WTC11 (cell line): ENCODE measurements around the gene BACH2. TPM values are rescaled to one million over a fixed set of nuclear protein-coding genes. Genes with fewer than 3 reads are reported as not detected.

Experiments
- ATAC-seq: fragments of 200-7000 bp; cut with Tn5 transposase; 2 replicates; pipeline ENCODE4 v1.10.0; 2021; ENCODE audit warnings: mild to moderate bottlenecking, moderate library complexity
- CTCF ChIA-PET: fragments of 300-600 bp; sonication (Branson Sonifier 250); formaldehyde crosslinking; loops from one replicate; lab custom pipeline; 2021; ENCODE audit warnings: antibody characterized with exemption; lab: Charles Lee
- POLR2A ChIA-PET: fragments of 350-600 bp; sonication (Branson Sonifier 250); formaldehyde crosslinking; loops from one replicate; lab custom pipeline; 2021; ENCODE audit warnings: antibody characterized with exemption; lab: Charles Lee
- DNase-seq: peaks from one replicate; pipeline ENCODE4 v3.0.0; 2021; ENCODE audit warnings: low spot score
- H3K27ac Mint-ChIP-seq: 2 replicates; pipeline ENCODE4 v1.8.0; 2021; ENCODE audit warnings: mixed read lengths
- H3K27me3 Mint-ChIP-seq: 2 replicates; pipeline ENCODE4 v1.8.0; 2021; ENCODE audit warnings: low read depth, mild to moderate bottlenecking, moderate library complexity, mixed read lengths
- H3K36me3 Mint-ChIP-seq: 2 replicates; pipeline ENCODE4 v1.8.0; 2021; ENCODE audit warnings: mixed read lengths
- H3K4me1 Mint-ChIP-seq: 2 replicates; pipeline ENCODE4 v1.8.0; 2022; ENCODE audit warnings: mixed read lengths
- H3K4me3 Mint-ChIP-seq: 2 replicates; pipeline ENCODE4 v1.8.0; 2021; ENCODE audit warnings: mild to moderate bottlenecking, moderate library complexity, mixed read lengths
- H3K9me3 Mint-ChIP-seq: 2 replicates; pipeline ENCODE4 v1.8.0; 2021; ENCODE audit warnings: mixed read lengths
- ARID4B ChIP-seq: sonication (generic); formaldehyde crosslinking; IDR thresholded peaks from 2 replicates; pipeline ENCODE4 v1.8.0; 2023; ENCODE audit warnings: missing genetic modification reagents, mild to moderate bottlenecking, borderline replicate concordance
- E2F1 ChIP-seq: sonication (generic); formaldehyde crosslinking; IDR thresholded peaks from 2 replicates; pipeline ENCODE4 v1.8.0; 2022; ENCODE audit warnings: mild to moderate bottlenecking, missing genetic modification reagents
- ELF4 ChIP-seq: sonication (generic); formaldehyde crosslinking; IDR thresholded peaks from 2 replicates; pipeline ENCODE4 v1.8.1; 2022; ENCODE audit warnings: low read depth, mild to moderate bottlenecking, moderate library complexity, missing genetic modification reagents
- ESRRA ChIP-seq: sonication (generic); formaldehyde crosslinking; IDR thresholded peaks from 2 replicates; pipeline ENCODE4 v1.8.1; 2022; ENCODE audit warnings: mild to moderate bottlenecking, missing genetic modification reagents, borderline replicate concordance
- GTF2I ChIP-seq: fragments of 250-450 bp; sonication (Bioruptor Pico); conservative IDR thresholded peaks from 2 replicates; pipeline ENCODE4 v1.4.0; 2021; ENCODE audit warnings: mild to moderate bottlenecking
- HMGXB4 ChIP-seq: sonication (generic); formaldehyde crosslinking; IDR thresholded peaks from 2 replicates; pipeline ENCODE4 v1.8.1; 2023; ENCODE audit warnings: mild to moderate bottlenecking, moderate library complexity, missing genetic modification reagents
- MYBL2 ChIP-seq: sonication (generic); formaldehyde crosslinking; IDR thresholded peaks from 2 replicates; pipeline ENCODE4 v1.8.1; 2023; ENCODE audit warnings: mild to moderate bottlenecking, moderate library complexity, missing genetic modification reagents
- NR1H2 ChIP-seq: sonication (generic); formaldehyde crosslinking; IDR thresholded peaks from 2 replicates; pipeline ENCODE4 v1.9.0; 2021; ENCODE audit warnings: mild to moderate bottlenecking, moderate library complexity, missing genetic modification reagents
- NR2C2 ChIP-seq: sonication (generic); formaldehyde crosslinking; IDR thresholded peaks from 2 replicates; pipeline ENCODE4 v1.8.0; 2022; ENCODE audit warnings: mild to moderate bottlenecking, missing genetic modification reagents
- RELA ChIP-seq: sonication (generic); formaldehyde crosslinking; IDR thresholded peaks from 2 replicates; pipeline ENCODE4 v1.8.1; 2022; ENCODE audit warnings: missing genetic modification reagents, mild to moderate bottlenecking, borderline replicate concordance
- SMAD3 ChIP-seq: sonication (generic); formaldehyde crosslinking; IDR thresholded peaks from 2 replicates; pipeline ENCODE4 v1.8.0; 2022; ENCODE audit warnings: missing genetic modification reagents, mild to moderate bottlenecking, borderline replicate concordance
- SOX15 ChIP-seq: fragments of 250-450 bp; sonication (Bioruptor Pico); IDR thresholded peaks from 2 replicates; pipeline ENCODE4 v1.9.0; 2021; ENCODE audit warnings: mild to moderate bottlenecking
- ZNF121 ChIP-seq: sonication (generic); formaldehyde crosslinking; IDR thresholded peaks from 2 replicates; pipeline ENCODE4 v1.8.0; 2023; ENCODE audit warnings: missing genetic modification reagents
- ZNF138 ChIP-seq: sonication (generic); formaldehyde crosslinking; conservative IDR thresholded peaks from 2 replicates; pipeline ENCODE4 v1.8.1; 2022; ENCODE audit warnings: mild to moderate bottlenecking, moderate library complexity, missing genetic modification reagents
- ZNF219 ChIP-seq: sonication (generic); formaldehyde crosslinking; IDR thresholded peaks from 2 replicates; pipeline ENCODE4 v1.8.0; 2023; ENCODE audit warnings: missing genetic modification reagents, mild to moderate bottlenecking, borderline replicate concordance
- ZNF396 ChIP-seq: fragments of 250-450 bp; sonication (Bioruptor Pico); IDR thresholded peaks from 2 replicates; pipeline ENCODE4 v1.8.0; 2021; ENCODE audit warnings: mild to moderate bottlenecking, moderate library complexity, borderline replicate concordance
- ZNF532 ChIP-seq: fragments of 250-450 bp; sonication (Bioruptor Pico); IDR thresholded peaks from 2 replicates; pipeline ENCODE4 v1.9.0; 2021; ENCODE audit warnings: mild to moderate bottlenecking, borderline replicate concordance
- ZSCAN18 ChIP-seq: fragments of 250-450 bp; sonication (Bioruptor Pico); IDR thresholded peaks from 2 replicates; pipeline ENCODE4 v2.1.2; 2022; ENCODE audit warnings: mild to moderate bottlenecking, moderate library complexity
- total RNA-seq: library from RNA; stranded (reverse); gene quantifications from 3 replicates; pipeline ENCODE4 v1.2.3, GENCODE V29; 2021
- TF ChIP-seq, protein P1 (sequence below): fragments of 250-450 bp; sonication (Bioruptor Pico); IDR thresholded peaks from 2 replicates; pipeline ENCODE4 v1.8.0; 2021; ENCODE audit warnings: mild to moderate bottlenecking

BACH2 gene
- total RNA-seq, 1 experiment from 2014 or later, result 5.9 TPM

GRCh38 chr6:90146024-90146423, 150.6 kb downstream of the BACH2 start (continued):
- no peak for TF ChIP-seq ZNF532 (CRISPR knock-in tag)
- no peak for TF ChIP-seq E2F1 (CRISPR knock-in tag)
- TF ChIP-seq ZNF138 (CRISPR knock-in tag), result no peak

- H3K36me3 Mint-ChIP-seq, result no peaks in the 10 kb centered on the region
- H3K27me3 Mint-ChIP-seq, result no peaks in the 10 kb centered on the region
- H3K9me3 Mint-ChIP-seq, result no peaks in the 10 kb centered on the region
- H3K4me1 Mint-ChIP-seq, result no peaks in the 10 kb centered on the region
- DNase-seq (no peak), ATAC-seq (no peak)
- TF ChIP-seq ZNF121 (CRISPR knock-in tag) (no peak), ARID4B (no peak), ZNF219 (no peak), MYBL2 (no peak), SMAD3 (no peak), ZNF396 (CRISPR knock-in tag) (no peak), HMGXB4 (no peak), RELA (no peak), ZSCAN18 (CRISPR knock-in tag) (no peak), NR1H2 (CRISPR knock-in tag) (no peak), ESRRA (no peak), GTF2I (CRISPR knock-in tag) (no peak), ELF4 (CRISPR knock-in tag) (no peak), NR2C2 (CRISPR knock-in tag) (no peak), SOX15 (CRISPR knock-in tag) (no peak)
- TF ChIP-seq, protein P1, sequence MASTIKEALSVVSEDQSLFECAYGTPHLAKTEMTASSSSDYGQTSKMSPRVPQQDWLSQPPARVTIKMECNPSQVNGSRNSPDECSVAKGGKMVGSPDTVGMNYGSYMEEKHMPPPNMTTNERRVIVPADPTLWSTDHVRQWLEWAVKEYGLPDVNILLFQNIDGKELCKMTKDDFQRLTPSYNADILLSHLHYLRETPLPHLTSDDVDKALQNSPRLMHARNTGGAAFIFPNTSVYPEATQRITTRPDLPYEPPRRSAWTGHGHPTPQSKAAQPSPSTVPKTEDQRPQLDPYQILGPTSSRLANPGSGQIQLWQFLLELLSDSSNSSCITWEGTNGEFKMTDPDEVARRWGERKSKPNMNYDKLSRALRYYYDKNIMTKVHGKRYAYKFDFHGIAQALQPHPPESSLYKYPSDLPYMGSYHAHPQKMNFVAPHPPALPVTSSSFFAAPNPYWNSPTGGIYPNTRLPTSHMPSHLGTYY (CRISPR knock-in tag), result no peak
- H3K4me3 Mint-ChIP-seq, result no peak overlapping the region
- CTCF ChIA-PET, result interaction anchor here (2.1 kb wide), 1 partner anchor 205 kb away, joined by 4 read pairs; no protein-coding TSS in a partner anchor
- POLR2A ChIA-PET, result no interaction called here
- H3K27ac Mint-ChIP-seq, result no peak overlapping the region
Observed at GRCh38 chr6:90144928-90145555, 151.6 kb downstream of the BACH2 start.
